ENCODE measurements around the gene NAT9.
A peak's percentile ranks its signal among the peaks of the same experiment; 100 is the strongest.

Gene NAT9

DNA sequence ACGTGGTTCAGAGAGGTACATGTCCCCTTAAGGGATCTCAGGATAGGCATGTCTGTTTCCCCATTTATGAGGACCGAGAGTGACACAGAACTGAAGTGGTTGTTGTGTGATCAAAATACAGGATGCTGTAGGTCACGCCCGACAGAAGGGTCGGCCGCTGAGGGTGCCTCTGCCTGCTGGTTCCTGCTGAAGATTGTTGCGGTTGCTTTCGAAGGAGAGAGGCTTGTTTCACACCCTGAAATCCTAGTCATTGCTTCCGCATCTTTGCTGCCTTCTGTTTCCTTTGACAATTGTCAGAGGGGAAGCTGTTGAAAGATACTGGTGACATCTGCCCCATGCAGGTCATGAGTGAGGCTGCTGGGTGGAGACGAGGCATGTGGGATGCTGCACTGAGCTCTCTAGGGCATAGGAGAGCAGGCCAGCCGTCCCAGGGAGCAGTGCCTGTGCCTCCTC lies 3.8 kb upstream of the NAT9 start:
- DNase-seq (ENCODE audit: low spot score) = no peak

DNA sequence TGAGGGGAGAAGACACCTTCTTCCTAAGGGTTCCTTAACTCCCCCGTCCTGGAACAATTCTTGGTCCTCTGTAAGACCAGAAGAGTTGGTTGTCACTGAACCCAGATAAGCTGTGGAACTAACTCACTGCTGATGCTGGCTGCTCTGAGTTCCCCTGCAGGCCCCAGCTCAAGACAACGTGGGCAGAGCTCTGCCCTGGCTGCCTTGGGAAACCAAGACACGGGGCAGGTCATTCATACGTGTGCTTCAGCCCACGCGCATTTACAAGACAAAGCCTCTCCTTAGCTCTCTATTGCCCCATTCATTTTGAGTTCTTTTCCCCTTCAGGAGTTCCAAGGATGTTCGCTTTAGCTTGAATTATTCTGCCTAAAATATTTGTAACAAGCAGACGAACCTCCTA lies 3.4 kb upstream of the NAT9 start:
- no peak for DNase-seq (ENCODE audit: low spot score)

GRCh38 chr17:74778960-74779359 lies 2.8 kb upstream of the NAT9 start:
- DNase-seq (ENCODE audit: low spot score) = no peak

DNA sequence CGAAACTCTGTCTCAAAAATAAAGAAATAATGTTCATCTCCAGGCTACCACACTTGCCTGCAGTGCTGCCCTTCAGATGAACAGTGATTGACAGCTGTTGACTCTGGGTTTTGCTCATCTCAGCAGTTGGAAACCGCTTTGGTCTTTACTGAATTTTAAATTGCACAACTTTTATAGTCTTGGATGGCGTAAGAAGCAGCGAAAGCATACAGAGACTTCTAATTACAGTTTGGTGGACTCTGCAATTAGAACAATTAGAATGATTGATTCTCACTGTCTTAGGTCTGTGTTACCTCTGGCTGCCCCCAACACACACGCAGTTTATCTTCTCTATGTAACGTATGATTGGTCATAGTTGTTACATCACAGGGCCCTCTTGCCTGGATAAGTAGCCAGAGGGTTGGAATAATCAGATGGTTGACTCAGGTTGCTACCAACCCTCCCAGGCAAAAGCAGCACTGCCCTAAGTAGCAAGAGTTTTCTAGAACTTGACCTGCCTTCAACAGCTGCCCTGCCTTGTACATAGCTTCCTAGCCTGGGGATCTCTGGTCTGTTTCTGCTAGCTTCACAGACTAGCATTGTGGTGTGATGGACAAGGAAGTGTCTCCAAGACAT lies 1.9 kb upstream of the NAT9 start:
- DNase-seq (ENCODE audit: low spot score) = no peak

GRCh38 chr17:74776990-74777389 lies 845 bp upstream of the NAT9 start:
- no peak for DNase-seq (ENCODE audit: low spot score)

DNA sequence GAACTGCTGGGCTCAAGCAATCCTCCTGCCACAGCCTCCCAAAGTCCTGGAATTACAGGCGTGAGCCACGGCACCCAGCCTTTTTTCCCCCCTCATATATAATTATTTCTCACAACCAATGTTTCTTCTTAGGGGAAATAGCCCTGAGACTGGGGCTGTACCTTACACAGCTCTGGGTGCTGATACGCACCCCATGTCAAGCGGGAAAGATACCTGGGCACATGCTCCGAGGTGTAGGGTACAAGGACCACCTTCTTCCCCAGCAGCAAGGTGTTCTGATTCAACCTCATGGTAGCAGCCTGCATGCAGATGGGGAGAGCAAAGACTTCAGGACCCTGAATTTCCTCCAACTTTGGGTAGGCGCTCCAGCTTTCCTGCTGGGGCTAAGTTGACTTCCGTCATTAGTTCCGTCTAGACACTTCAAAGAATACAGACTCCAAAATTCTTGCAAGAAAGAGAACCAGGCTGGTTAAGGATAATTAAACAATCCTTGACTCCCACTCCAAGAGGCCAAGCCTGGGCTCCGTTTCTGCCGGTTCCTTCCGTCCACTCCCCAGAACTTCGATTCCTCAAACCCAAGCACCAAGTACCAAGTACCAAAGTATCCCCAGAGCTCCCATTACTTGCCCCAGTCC lies 619 bp downstream of the NAT9 start:
- DNase-seq (ENCODE audit: low spot score) = no peak

DNA sequence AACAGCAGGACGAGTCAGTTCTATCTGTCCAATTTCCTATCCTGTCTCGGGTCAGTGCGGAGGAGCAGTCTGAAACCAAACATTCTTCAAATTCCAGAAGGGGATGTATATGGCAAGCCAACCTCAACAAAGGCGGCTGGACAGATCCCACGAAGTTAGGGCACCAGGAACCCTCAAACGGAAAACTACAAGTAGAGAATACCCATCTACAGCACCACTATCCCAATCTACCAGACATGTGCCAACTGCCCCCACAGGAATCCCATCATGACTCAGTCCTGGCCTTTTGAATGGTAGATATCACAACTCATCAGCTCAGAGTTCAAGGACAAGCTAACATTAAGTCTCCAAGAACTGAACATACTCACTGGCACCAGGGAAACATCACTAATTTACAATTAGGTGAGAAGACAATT lies 2.3 kb downstream of the NAT9 start:
- DNase-seq (ENCODE audit: low spot score) = no peak

DNA sequence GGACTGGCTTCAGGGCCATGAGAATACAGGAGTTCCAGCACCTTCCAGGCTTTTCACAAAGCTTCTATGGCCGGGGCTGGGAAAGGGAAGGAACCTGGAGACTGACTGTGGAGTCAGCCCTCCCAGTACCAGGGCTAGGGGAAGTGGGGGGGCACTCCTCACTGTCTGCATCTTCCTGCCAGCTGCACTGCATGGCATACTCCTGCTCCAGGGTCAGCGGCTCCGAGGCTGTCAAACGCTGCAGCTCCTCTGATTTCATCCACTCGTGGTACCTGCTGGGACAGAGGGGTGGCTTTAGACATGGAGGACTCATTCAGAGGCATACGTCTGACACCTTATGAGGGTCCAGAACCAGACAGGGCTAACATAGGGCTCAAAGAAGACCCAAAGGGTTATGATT lies 2.7 kb downstream of the NAT9 start:
- no peak for DNase-seq (ENCODE audit: low spot score)

- no peak for DNase-seq (ENCODE audit: low spot score)
Observed at GRCh38 chr17:74772053-74772452, 4.1 kb downstream of the NAT9 start.

DNA sequence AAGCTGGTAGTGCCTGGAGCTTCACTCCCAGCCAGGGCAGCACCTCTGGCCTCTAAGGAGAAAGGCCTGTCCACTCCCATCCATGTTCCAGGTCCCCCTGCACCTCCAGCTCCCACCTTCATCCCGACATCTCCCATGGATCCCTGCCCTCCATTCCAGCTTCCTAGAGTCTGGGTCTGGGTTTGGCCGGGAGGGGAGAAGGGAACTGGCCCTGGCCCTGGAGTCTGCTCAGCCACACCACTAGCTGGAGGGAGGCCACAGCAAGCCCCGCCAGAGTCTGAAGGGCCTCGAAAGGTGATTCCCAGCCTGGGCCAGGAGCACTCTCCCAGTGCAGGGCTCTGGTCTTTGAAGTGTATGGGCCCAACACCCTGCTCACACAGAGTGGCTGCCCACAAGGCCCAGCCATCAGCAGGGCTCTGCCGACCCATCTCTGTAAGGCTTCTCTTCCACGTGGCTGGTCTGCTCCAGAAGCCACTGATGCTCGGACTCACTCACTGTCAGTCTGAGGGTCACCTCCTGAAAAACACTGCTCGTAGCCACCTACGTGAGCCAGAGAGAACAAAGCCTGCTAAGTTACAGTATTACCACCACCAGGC lies 4.7 kb downstream of the NAT9 start:
- no peak for DNase-seq (ENCODE audit: low spot score)

- peak; percentile 81 for DNase-seq (ENCODE audit: low spot score)
Observed at GRCh38 chr17:74770498-74771318, 5.4 kb downstream of the NAT9 start.

DNA sequence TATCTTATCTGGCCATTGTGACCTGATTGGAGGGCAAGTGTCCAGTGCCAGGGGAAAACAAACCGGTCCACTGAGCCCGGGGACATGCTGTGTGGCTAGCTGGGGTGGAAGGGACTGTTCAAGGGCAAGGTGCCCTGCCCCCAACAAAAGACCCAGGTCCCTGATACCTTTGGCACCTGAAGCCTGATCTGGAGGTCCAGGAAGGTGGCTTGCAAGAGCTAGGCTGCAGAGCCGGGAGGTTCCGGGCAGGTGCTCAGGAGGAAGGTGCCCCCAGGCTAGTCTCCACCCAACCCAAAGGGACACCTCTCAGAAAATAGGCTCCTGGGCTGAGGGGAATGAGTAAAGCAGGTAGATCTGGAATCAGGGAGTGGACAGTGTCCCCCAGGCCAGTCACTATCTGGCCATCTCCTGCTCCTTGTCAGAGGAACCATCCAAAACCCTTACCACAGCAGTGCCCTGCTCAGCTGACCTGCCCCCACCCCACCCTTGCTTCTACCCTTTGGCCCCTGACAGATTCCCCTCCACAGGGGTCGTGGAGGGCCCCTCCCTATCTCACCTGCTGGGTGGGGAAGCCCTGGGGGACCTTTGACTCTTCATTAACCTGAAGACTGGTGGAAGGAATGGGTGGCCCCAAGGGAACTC lies 6.2 kb downstream of the NAT9 start:
- DNase-seq (ENCODE audit: low spot score) = no peak

DNA sequence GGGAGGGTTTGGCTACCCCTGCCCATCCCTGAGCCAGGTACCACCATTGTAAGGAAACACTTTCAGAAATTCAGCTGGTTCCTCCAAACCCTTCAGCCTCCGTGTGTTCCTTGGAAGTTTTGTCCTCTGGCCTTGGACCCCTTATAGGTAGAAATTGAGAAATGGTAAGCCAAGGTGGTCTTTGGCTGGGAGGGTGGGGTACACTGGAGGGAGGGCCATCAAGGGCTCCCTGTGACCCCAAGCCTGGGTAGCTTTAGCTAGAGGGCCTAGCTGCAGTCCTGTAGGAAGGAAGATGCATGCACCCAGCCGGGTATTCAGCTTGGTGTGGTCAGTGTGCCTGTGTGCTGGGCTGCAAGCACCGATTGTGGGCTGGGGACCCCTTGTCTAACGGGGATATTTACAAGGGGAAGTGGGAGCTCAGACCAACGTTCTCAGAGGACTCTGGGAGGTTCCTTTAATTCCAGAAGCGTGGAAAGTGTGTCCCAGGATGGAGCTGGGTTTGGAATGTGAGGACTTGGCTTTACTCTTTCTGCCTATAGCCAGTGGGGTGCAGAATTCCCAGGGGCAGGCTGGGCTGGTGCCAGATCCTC lies 6.8 kb downstream of the NAT9 start:
- DNase-seq (ENCODE audit: low spot score) = no peak

DNA sequence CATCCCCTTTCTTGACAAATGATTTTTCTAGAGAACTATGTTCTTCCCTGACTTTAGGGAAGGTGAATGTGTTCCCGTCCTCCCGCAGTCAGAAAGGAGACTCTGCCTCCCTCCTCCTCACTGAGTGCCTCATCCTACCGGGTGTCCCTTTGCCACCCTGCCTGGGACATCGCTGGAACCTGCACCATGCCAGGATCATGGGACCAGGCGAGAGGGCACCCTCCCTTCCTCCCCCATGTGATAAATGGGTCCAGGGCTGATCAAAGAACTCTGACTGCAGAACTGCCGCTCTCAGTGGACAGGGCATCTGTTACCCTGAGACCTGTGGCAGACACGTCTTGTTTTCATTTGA lies 7.4 kb downstream of the NAT9 start:
- DNase-seq (ENCODE audit: low spot score) = no peak

DNA sequence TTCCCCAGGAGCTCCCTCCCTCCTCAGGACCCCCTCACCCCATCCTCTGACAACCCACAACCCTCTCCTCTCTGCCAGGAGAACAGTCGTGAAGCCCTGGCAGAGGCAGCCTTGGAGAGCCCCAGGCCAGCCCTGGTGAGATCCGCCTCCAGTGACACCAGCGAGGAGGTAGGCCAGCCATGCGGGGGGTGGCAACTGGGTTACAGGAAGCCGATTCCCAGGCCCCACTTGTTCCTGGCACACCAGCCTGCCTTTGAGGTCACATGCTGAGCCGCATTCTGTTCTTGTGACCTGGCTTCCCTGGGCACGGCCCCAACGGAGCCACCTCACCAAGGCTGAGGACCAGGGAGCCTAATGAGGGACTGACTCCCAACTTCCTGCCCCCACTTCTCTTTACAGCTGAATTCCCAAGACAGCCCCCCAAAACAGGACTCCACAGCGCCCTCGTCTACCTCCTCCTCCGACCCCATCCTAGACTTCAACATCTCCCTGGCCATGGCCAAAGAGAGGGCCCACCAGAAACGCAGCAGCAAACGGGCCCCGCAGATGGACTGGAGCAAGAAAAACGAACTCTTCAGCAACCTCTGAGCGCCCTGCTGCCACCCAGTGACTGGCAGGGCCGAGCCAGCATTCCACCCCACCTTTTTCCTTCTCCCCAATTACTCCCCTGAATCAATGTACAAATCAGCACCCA lies 7.9 kb downstream of the NAT9 start:
- DNase-seq (ENCODE audit: low spot score) = no peak

GRCh38 chr17:74767111-74767516 lies 9.0 kb downstream of the NAT9 start:
- DNase-seq (ENCODE audit: low spot score) = no peak

GRCh38 chr17:74766413-74766812 lies 9.7 kb downstream of the NAT9 start:
- no peak for DNase-seq (ENCODE audit: low spot score)

DNA sequence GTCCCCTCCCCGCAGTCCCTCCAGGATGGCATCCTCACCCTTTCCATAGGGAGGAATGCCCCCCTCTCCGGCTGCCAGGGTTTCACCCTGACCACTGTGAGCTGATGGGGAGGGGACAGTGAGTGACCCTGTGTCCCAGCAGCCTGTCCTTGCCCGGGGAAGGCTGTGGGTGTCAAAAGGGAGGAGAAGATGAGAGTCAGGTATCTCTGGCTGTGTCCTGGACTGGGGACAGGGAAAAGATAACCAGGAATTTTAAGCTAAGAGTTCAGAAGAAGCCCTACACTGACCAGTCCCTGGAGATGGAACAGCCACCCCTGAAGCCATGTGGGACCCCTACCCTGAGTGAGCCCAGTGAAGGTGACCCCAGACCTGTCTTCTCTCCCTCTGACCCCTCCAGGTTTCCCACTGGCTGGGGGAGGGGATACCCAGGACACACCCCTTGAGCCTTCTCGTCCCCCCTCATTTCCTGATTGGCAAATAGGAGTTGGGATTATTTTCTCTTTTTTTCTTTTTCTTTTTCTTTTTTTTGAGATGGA lies 11.3 kb downstream of the NAT9 start:
- DNase-seq (ENCODE audit: low spot score) = no peak

- no peak for DNase-seq (ENCODE audit: low spot score)
Observed at GRCh38 chr17:74763565-74764387, 12.4 kb downstream of the NAT9 start.

- no peak for DNase-seq (ENCODE audit: low spot score)
Observed at GRCh38 chr17:74761931-74762330, 14.2 kb downstream of the NAT9 start.
